Glutamatergic neuron (in vitro differentiated cells): ENCODE data around the gene PGD. TPM values are rescaled to one million over a fixed set of nuclear protein-coding genes. Genes with fewer than 3 reads are reported as not detected.

Experiments
- DNase-seq: peaks from one replicate; pipeline ENCODE4 v3.0.0; 2022
- H3K27ac Mint-ChIP-seq: one replicate; pipeline ENCODE4 v1.8.0; 2020; ENCODE audit warnings: mild to moderate bottlenecking, mixed read lengths, inconsistent platforms; ENCODE audit not compliant: unreplicated experiment
- H3K27me3 Mint-ChIP-seq: one replicate; pipeline ENCODE4 v1.8.0; 2020; ENCODE audit warnings: mild to moderate bottlenecking, moderate library complexity, mixed read lengths, inconsistent platforms; ENCODE audit not compliant: unreplicated experiment
- H3K36me3 Mint-ChIP-seq: one replicate; pipeline ENCODE4 v1.8.0; 2020; ENCODE audit warnings: mild to moderate bottlenecking, mixed read lengths, inconsistent platforms; ENCODE audit not compliant: unreplicated experiment
- H3K4me1 Mint-ChIP-seq: one replicate; pipeline ENCODE4 v1.8.0; 2020; ENCODE audit warnings: mild to moderate bottlenecking, low read depth, mixed read lengths, inconsistent platforms; ENCODE audit not compliant: unreplicated experiment
- H3K4me3 Mint-ChIP-seq: one replicate; pipeline ENCODE4 v1.8.0; 2020; ENCODE audit warnings: mild to moderate bottlenecking, mixed read lengths, inconsistent platforms; ENCODE audit not compliant: unreplicated experiment
- H3K9me3 Mint-ChIP-seq: one replicate; pipeline ENCODE4 v1.8.0; 2020; ENCODE audit warnings: mild to moderate bottlenecking, moderate library complexity, mixed read lengths, inconsistent platforms; ENCODE audit not compliant: unreplicated experiment
- total RNA-seq: library from RNA; stranded (reverse); fragmentation: NEBNext Ultra II Directional; extraction: Animal tissue kit (Norgen Biotek cat#: 25700); gene quantifications from one replicate; pipeline ENCODE4 v1.2.1, GENCODE V29; 2021; ENCODE audit not compliant: unreplicated experiment
- TF ChIP-seq, protein P1 (sequence below): fragments of 200-600 bp; sonication (generic); IDR thresholded peaks from one replicate; pipeline ENCODE4 v1.5.0; 2021; ENCODE audit not compliant: partially characterized antibody, unreplicated experiment

Gene PGD
- total RNA-seq, 1 donor from 2014 or later, result 304 TPM

DNA sequence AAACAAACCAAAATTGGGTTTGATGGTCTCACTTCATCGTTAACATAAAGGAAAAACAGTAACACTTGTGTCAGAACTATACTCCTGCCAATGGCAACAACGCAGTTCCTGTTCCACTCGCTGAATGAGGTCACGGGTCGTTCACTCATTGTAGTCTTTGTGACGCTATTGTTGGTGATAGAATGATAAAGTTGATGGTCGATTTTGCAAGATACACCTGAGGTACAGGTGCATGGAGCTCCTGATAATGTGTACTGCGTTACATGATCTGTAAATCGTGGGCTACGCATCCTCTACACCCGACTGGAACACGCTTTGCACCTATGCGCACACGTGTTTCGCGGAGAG is 31.0 kb downstream of the PGD start:
- no peak for DNase-seq
- Mint-ChIP-seq H3K4me3 (peak overlapping the region; percentile 93), H3K9me3 (peaks cover 10% of the 10 kb centered on the region), H3K27ac (peak overlapping the region; percentile 17), H3K36me3 (no peaks in the 10 kb centered on the region), H3K4me1 (peaks cover 26% of the 10 kb centered on the region), H3K27me3 (peaks cover 7% of the 10 kb centered on the region)
- TF ChIP-seq, protein P1, sequence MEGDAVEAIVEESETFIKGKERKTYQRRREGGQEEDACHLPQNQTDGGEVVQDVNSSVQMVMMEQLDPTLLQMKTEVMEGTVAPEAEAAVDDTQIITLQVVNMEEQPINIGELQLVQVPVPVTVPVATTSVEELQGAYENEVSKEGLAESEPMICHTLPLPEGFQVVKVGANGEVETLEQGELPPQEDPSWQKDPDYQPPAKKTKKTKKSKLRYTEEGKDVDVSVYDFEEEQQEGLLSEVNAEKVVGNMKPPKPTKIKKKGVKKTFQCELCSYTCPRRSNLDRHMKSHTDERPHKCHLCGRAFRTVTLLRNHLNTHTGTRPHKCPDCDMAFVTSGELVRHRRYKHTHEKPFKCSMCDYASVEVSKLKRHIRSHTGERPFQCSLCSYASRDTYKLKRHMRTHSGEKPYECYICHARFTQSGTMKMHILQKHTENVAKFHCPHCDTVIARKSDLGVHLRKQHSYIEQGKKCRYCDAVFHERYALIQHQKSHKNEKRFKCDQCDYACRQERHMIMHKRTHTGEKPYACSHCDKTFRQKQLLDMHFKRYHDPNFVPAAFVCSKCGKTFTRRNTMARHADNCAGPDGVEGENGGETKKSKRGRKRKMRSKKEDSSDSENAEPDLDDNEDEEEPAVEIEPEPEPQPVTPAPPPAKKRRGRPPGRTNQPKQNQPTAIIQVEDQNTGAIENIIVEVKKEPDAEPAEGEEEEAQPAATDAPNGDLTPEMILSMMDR, result no peak

DNA sequence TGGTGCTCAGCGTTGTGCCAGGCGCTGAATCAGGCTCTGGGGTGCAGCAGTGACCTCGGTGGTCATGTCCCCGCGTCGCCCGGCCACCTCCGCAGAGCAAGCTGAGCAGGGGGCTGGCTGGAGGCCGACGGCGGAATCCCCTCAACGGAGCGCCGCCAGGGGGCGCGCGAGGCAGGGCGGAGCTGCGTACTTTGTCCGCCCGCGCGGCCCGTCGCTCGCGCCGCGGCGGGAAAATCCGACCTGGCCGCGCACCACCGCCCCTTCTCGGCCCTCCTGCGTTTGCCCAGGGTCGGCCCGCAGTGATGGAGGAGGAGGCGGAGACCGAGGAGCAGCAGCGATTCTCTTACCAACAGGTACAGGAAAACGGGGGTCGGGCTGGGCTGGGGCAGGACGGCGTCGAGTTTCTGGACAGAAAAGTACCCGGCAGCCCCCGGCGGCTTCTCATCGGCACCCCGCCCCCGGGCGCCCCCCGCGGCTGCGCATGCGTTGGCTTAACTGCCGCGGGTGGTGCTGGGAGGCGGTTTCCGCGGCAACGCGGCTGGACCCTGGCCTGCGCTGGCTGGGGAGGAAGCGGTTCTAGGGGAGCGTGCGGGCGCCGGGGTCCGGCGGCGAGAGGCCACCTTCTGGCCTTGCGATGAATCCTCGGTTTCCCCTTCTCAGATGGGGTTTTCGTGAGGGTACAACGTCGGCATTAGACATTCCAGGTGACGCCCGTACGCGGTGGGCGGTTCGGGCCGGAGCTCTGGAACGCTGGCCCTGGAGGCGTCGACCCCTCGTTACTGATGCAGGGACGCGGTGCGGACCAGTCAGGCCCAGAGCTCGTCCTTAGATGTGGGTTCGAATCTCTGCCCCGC is 31.6 kb downstream of the PGD start, which contains the start of gene CENPS:
TSS of gene CENPS (plus strand) at position 218 of the 854 bp plus-strand sequence. CDS start at position 303, 85 bp downstream.
- Mint-ChIP-seq H3K9me3 (peaks cover 6% of the 10 kb centered on the region), H3K36me3 (no peaks in the 10 kb centered on the region), H3K27ac (peak within 1 kb of the TSS; percentile 72), H3K27me3 (peaks cover 7% of the 10 kb centered on the region), H3K4me1 (peaks cover 22% of the 10 kb centered on the region), H3K4me3 (peak within 1 kb of the TSS; percentile 93)
- DNase-seq, result peak; percentile 96
- TF ChIP-seq, protein P1, result peak; percentile 97

DNA sequence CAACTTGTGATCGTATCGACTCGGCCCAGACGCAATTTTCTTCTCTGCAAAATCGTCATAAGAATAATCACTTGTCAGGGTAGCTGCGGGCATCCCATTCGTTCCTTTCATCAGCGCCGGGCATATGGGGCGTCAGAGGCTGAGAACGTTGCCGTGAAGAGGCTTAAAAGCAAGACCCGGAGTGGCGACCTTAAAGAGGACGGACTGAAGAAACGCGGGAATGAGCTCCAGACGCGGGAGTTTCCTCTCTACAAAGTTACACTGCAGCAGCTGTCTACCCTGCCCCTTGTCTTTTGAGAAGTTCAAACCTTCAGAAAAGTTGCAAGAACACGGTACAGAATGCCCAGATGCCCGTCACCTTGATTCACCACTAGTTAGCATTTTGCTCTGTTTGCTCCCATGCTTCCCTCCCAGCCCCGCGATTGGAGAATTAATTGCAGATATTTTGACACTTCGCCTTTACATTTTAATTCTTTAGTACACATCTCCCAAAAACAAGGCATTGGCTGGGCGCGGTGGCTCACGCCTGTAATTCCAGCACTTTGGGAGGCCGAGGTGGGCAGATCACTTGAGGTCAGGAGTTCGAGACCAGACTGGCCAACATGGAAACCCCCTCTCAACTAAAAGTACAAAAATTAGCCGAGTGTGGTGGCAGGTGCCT is 32.3 kb downstream of the PGD start:
- TF ChIP-seq, protein P1, result no peak
- peaks cover 3% of the 10 kb centered on the region for H3K9me3 Mint-ChIP-seq
- peaks cover 7% of the 10 kb centered on the region for H3K27me3 Mint-ChIP-seq
- no peaks in the 10 kb centered on the region for H3K36me3 Mint-ChIP-seq
- H3K27ac Mint-ChIP-seq, result peak overlapping the region; percentile 72
- peak overlapping the region; percentile 93 for H3K4me3 Mint-ChIP-seq
- H3K4me1 Mint-ChIP-seq, result peaks cover 19% of the 10 kb centered on the region
- no peak for DNase-seq

DNA sequence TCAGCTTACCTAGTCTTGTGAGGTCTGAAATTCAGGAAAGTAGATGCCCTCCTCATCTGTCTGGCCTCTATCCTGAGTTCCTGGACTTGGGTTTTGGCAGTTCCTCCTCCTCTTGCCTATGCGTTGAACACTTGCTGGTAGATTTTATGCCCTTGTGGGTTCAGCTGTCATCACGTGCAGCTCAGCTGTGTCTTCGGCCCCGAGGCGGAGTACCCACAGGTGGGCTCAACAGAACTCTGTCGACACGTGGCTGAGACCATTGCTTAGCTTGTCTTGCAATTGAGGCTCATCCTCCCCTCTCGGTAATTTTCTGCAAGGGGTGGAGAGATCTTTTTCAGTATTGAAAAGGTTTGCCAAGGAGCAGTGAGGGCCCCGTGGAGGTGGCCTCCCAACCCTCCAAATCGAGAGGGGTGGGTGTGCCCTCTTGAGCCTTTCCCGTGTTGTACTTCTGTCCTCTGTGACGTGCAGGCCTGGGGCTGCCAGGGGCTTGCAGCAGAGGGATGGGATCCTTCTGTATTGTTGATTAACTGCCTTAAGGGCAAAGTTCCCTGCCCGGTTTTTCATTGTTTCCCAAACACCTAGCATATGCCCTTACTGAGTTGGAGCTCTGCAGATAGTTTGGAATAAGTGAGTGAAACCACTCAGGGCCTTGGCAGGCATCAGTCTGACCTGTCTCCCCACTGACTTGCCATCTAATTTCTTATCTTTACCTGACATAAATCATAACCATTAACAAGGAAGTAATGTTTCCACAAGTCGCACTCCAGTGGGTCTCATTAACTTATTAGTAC is 34.2 kb downstream of the PGD start:
- Mint-ChIP-seq H3K4me1 (peaks cover 12% of the 10 kb centered on the region), H3K27me3 (peaks cover 7% of the 10 kb centered on the region), H3K36me3 (no peaks in the 10 kb centered on the region), H3K4me3 (no peak overlapping the region), H3K9me3 (peaks cover 3% of the 10 kb centered on the region), H3K27ac (no peak overlapping the region)
- TF ChIP-seq, protein P1, result no peak
- no peak for DNase-seq
